ENCODE results near the gene PLAC1.

Gene PLAC1

GRCh38 chrX:134588806-134589205 is 69.5 kb downstream of the PLAC1 start:
- no peak for DNase-seq (ENCODE audit: low spot score)

DNA sequence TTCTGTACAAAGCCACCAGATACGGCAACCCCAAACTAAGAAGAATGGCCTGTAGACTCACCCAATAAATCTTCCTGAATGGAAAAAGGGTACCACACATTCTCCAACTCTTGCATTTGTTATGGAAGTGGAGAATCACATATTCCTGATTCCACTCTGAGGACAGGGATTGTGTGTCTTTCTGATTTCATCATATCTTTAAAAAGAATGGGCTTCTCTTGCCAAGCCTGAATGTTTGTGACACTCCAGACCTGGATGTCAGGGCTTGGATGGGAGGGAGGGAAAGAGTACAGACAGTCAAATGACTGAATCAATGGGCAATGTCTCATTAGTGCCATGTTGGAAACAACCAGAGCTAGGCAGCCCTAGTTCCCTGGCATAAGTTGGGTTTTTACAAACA is 77.4 kb downstream of the PLAC1 start:
- DNase-seq (ENCODE audit: low spot score), result no peak

GRCh38 chrX:134573683-134574035 is 84.6 kb downstream of the PLAC1 start:
- no peak for DNase-seq (ENCODE audit: low spot score)

DNA sequence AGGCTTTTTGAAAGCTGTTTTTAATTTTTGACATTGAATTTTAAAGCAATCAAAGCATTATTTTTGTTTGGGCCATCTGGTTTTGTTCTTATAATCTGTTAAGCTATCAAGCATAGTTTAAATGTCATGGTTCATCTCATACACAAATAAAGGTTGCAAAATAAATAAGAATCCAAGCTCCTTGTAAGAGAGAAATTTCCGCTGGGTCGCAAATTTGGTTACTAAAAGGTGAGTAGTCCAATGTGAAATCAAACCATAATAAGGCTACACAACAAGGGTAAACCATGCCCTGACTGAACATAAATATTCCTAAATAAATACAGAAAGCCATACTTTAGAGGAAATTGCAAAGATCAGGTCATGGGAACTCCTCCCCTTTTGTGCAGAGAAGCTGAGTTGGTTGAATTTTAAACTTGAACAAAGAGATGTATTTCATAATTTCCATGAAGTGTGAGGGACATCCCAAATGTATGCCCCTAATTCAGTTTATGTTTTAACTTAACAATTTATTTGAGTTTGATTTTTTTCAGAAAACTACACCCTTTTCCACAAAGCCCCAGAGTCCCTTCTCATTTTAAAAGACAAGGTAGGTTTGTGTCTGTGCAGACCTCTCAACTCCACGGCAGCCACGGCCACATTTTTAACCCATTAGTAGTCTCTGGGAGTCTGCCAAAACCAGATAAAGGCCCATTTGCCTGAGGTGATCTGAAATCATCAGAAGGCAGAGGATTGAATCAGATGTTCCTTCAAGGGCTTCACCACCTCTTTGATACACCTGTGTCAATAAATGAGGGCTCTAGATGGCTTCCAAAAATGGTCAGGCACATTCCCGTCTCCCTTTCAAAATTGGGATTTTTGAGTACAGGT is 85.2 kb downstream of the PLAC1 start:
- DNase-seq (ENCODE audit: low spot score), result peak; percentile 55

GRCh38 chrX:134571796-134572195 is 86.5 kb downstream of the PLAC1 start:
- no peak for DNase-seq (ENCODE audit: low spot score)

DNA sequence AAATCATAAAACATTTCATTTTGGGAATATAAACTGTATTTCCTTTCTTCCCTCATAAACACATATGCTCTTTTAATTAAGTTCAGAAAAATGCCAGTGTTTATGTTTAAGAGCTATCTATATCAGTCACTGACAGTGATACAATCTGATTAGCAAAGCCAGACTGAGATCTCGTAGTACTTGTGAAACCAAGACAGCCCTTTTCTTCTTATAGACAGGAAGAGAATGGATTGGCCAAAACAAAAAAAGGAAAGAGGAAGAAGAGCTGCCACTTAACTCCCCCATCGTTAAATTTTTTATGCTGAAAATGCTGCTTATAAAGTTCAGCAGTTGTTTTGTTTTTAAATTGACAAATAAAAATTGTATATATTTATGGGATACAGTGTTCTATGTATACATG is 87.4 kb downstream of the PLAC1 start:
- DNase-seq (ENCODE audit: low spot score), result no peak

- DNase-seq (ENCODE audit: low spot score), result no peak
These were observed 87.8 kb downstream of the PLAC1 start for GRCh38 chrX:134570509-134570846.

DNA sequence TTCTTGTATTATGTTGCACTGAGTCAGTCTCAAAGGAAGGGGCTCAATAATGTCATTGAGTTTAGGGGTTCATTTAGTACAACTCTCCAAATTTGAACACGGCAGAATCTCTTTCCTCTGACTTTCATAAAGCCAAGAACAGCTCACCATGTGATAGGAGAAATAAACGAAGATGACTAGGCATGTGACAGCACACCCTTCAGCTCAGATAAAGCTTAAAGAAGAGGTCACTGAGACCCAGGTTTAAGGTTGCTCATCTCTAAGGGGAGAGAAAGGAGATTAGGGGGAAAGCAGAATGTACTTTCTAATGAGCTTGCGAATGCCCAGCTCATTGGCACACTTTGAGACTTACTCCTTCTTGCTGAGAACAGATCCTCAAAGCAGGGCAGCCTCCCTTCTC is 89.0 kb downstream of the PLAC1 start:
- DNase-seq (ENCODE audit: low spot score), result no peak

GRCh38 chrX:134568285-134569016 is 89.8 kb downstream of the PLAC1 start:
- no peak for DNase-seq (ENCODE audit: low spot score)

- DNase-seq (ENCODE audit: low spot score), result no peak
These were observed 91.8 kb downstream of the PLAC1 start for GRCh38 chrX:134566506-134566905.

DNA sequence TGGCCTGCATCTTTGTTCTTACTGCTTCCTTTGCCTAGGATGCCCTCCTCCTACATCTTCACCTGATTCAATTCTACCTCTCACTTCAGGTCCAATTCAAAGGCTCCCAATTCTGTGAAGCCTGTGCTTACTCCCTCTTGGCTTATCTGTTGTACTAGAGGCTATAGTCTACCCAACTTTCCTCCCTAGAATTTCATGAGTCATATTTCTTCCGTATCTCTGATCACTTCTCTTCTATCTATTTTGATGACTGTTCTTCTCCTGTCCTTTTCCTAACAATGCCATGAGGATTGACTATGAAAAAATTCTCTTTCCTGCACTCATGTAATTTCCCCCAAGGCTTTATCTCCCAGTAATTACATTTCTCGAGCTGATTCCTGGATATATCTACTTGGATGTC is 96.3 kb downstream of the PLAC1 start:
- no peak for DNase-seq (ENCODE audit: low spot score)

DNA sequence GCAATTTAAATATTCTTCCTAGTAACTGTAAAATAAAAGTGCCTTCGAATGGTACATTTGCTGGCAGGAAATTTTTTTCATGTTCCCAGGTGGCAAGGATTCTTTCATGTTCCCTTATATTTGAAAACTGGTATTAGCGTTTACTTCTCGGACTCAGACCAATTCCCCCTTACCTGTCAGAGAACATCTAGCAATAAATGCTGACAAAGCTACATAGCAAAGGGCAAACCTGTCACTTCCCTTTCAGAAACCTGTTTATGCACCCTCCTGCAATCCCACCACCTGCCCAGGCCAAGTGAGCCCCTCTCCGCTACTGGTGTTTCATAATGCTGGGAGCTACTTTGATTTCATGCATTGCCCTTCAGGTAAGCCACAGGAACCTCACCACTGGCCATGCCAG is 100.1 kb downstream of the PLAC1 start:
- DNase-seq (ENCODE audit: low spot score), result no peak

DNA sequence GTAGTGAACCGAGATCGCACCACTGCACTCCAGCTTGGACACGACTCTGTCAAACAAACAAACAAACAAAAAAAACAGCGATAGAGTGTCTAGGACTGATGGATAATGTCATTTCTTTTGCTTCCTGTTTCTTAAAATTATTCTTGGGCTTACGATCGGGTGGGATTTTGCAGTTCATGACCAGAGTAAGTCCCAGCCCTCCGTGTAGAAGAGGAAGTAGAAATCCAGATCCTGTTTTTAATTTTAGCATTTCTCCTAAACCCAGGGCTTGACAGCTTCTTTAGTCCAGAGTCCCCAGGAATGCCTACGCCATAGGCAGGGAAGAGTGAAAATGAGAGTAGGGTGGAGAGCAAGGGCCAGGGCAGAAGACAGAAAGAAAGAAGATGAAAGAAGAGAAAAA is 104.0 kb downstream of the PLAC1 start:
- DNase-seq (ENCODE audit: low spot score), result no peak

- no peak for DNase-seq (ENCODE audit: low spot score)
These were observed 105.9 kb downstream of the PLAC1 start for GRCh38 chrX:134552351-134552750.

DNA sequence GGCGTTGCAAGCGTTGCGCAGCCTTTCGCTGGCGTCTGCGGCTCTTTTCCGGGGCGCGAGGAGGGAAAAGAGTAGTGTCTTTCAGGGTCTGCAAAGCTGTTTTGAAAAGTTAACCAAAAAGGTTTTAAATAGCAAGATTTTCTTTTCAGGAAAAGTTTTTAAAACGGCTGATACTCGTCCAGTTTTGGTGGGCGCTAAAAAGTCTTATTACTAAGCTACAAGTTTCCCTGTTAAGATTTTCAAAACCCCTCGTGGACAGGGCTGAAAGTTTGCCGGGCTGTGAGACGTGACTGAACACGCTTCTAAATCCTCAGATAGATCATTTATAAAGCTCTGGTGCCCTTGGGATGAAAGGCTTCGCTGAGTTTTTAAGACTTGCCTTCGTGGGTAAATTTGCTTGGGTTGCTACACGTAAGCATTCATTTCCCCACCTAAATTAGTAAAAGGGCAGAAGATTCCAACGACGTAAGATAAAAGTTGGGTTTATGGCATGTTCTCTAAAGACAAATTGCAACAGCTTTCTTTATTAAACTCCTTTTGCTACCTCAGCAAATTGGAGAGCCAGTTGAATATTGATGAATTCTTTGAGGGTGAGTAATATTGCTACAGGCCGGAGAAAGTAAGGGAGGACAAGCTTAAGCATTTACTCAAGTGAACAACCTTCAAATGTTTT is 106.8 kb downstream of the PLAC1 start:
- DNase-seq (ENCODE audit: low spot score), result peak; percentile 75

DNA sequence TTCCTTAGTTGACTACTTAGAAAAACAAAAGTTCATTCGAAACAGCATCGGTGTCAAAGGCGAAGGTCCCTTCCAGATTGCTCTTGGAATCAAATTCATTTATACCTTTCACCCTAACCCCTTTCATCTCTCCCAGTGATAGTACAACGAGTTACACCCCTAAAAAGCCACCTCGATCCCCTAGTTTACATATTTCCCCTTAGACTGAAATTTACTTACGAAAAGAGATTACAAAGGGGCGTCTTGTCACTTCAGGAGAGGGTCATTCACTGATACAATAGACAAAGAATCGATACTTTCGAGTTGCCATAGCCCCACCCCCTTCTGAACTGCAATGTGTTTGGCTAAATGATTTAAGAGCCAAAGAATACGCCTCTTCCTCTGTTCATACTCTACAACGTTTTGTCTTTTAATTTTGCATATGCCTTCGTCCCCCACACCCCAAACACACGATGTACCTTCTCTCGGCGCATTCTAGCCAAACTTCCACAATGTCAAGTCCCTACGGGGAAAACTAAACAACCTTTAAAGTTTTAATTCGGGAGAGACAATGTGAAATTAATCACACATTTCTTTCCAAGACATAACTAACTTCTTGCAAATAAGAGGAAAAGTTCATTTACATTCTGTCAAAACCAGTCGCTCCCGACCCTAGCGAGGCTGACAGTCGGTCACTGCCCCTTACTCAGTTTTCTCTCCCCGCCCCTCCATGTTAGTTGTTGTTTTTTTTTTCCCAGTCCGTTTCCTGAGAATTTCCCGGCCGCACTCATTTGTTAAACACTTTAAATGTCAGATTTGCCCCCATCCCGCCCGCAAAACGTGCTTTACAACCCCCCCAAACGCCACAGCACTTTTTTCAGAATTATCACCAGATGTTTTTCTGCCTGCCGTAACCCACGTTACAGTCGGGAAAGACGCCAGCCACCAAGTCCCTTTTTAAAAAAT is 109.7 kb downstream of the PLAC1 start:
- no peak for DNase-seq (ENCODE audit: low spot score)

DNA sequence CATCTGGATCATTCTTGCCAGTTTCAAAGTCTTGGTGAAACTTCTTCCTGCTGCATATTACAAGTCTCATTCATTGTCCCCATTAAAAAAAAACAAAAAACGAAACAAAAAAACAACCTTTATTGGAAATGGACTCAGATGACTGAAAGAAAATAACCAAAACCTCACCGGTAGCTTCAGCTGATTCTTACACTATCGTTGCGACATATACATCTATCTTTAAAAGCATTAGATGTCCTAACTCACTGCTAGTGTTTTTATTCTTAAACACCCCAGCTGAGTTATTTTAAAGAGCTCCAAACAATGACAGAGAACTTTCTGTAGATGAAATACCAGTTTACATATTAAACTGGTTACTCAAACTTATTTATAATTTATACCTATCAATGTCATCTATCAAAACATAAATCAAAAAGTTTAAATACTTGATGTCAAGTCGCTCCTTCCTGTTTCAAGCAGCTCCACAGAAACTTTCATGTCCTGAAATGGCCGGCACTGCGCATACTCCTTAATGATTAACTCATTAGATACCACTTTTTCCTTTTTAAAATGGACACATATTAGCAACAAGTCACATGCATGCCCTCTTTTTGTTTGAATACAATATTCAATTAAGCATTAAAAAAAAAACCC is 111.1 kb downstream of the PLAC1 start:
- DNase-seq (ENCODE audit: low spot score), result peak; percentile 56

GRCh38 chrX:134546187-134546586 is 112.1 kb downstream of the PLAC1 start:
- no peak for DNase-seq (ENCODE audit: low spot score)

- DNase-seq (ENCODE audit: low spot score), result peak; percentile 4
These were observed 112.8 kb downstream of the PLAC1 start for GRCh38 chrX:134545510-134545909.

GRCh38 chrX:134544513-134545151 is 113.6 kb downstream of the PLAC1 start:
- DNase-seq (ENCODE audit: low spot score), result peak; percentile 20

DNA sequence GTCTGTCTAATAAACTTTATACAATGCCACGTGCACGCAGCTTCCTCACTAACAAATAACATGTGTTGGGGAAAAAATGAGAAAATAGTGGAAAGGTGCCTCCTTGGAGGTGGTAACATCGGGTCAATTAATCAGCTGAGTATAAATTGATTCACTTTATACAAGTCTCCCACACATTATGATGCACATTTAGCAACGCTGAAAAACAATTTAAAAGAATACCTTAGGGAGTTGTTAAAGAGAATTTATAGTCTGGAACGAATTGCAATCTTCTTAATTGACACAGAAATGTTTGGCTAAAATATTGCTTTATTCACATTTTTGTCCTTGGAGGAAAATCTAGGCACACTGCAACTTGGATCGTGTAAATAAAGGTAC is 114.1 kb downstream of the PLAC1 start:
- DNase-seq (ENCODE audit: low spot score), result no peak

Measured in kidney tubule cell (primary cell).